DMS 273 (cell line): Measurements from ENCODE around the gene CD8A.

ENCODE experiments used
- DNase-seq: peaks from one replicate; lab custom pipeline; 2025; ENCODE audit not compliant: unreplicated experiment; lab: John Stamatoyannopoulos, UW

CD8A gene

DNA sequence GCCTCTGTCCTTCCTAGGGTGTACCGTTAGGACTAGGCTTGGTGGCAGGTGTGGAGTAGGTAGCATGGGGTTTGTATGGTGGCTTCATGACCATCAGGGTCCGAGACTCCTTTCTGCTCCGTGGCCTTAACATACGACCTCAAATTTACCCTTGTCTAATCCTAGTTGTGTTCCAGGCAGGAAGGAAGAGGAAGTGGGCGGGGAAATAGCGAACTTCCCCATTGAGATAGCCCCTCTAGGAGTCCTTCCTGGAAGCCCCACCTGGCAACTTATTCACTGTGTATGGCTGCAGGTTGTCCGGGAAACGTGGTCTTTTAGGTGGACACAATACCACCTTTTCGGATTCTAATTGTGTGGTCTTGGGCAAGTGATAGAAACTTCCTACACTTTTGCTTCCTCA, 9.3 kb downstream of the CD8A start:
- no peak for DNase-seq

DNA sequence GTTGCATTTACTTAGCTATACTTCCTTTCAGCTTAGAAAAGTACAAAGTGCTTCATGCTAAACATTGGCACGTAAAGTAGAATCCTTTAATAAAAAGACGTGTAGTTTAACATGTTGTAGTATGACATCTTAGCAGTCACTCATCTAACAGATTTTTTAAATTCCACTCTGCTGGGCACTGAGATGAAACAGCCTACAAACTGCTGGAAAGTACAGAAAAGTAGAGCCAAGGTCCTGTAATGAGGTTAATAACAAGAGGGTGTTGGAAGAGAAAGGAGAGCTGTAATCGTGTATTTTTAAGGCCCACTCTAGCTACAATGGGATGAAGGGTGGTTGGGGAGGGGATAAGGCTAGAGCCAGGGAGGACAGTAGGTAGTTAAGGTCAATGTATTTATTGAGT, 10.7 kb downstream of the CD8A start:
- DNase-seq: no peak

DNA sequence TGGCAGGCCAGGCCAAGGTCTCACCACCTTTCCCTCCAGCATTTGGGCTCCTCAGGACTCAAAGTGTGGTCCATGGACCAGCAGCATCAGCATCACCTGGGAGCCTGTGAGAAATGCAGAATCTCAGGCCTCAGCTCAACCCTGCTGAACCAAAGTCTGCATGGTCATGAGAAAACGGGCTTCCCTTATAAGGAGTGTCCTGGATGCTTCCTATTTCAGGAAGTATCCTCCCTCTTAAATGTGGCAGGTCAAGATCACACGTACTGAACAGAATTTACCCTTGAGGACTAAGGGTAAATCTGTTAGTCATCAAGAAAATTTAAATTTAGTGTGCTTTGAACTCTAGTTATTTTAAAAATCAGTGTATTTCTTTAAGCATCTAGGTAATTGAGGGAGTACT, 11.8 kb downstream of the CD8A start:
- no peak for DNase-seq

DNA sequence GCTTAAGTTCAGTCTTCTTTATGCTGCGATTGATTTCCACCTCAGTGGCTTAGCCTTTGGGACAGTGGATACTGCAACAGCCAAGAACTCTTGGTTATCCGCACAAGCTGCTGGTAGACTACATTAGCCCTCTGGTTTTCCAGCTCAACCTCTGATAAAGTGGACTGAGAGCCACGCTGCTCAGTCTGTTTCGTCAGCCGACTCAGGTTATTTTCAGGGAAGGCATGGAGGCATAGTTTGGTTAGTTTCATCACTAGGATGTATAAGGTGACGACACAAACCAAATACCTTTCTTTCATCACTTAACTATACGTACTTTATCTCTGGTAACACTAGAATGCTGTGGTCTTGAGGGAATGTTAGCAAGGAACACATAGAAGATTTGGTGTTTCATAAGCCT, 14.2 kb downstream of the CD8A start:
- DNase-seq: no peak

DNA sequence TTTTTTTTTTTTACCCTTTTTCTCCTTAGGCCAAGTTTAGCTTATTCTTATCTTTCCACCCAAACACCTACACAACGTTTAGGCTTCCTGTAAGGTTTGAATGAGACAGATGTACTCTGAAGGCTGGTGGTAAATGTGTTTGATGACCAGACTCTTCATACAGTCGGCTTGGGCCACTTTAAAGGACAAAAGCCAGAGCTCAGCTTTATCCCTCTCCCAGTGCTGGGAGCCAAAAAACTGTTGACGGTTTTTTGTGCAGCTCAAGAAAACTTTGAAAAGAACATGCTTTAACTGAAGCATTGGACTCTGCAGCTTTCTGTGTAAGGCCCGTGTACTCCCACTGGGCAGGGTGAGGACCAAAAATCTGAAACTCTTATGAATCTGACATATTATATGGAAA, 15.4 kb downstream of the CD8A start:
- DNase-seq: no peak

DNA sequence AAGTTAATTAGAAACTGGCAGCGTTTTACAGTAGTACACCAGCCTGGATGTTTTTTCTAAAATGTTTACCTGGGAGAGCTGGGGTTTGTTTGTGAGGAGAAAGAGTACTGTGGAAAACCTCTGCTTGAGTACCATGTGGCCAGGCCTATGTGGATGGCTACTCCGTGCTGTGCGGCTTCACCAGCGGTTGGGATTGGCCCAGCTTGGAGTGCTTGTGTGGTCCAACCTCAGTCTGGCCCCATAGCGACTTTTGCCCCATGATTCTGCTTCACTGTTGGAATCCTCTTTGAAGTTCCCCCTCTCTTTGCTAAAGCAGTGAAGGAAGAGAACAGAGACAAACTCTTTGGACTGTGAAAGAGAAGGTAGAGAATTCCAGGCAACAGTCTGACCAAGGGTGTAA, 15.9 kb downstream of the CD8A start:
- no peak for DNase-seq

DNA sequence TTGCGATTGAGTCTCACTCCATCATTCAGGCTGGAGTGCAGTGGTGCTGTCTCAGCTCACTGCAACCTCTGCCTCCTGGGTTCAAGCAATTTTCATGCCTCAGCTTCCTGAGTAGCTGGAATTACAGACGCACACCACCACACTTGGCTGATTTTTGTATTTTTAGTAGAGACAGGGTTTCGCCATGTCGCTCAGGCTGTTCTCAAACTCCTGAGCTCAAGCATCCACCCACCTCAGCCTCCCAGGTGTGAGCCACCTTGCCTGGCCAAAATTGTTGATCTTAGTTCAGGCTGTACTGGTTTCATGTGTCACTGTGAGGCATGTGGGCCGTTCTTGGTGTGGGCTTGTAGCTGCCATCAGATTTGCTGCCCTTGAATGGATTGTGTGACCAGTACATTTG, 18.1 kb downstream of the CD8A start:
- DNase-seq: no peak

DNA sequence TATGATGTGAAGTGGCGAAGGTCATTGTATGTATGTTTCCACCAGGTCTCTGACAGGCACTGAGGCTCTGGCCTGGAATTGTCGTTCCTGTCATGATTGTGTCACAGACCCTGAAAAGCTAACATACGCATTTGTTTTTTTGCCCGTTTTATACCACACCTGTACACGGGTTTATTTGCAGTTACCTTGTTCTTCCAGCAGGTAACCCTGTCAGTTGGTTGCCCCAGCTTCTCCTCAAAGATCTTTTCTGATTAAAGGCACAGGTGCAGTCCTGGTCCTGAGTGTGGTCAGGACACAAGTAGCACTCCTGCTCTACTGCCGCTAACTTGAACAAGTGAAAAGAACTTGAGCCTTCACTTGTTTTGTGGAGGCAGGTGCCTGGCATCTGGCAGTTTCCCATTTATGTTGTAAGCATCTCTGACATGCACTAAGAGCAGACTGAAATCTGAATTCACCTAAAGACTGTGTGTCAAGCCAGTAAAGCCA, 19.9 kb downstream of the CD8A start:
- DNase-seq: no peak

DNA sequence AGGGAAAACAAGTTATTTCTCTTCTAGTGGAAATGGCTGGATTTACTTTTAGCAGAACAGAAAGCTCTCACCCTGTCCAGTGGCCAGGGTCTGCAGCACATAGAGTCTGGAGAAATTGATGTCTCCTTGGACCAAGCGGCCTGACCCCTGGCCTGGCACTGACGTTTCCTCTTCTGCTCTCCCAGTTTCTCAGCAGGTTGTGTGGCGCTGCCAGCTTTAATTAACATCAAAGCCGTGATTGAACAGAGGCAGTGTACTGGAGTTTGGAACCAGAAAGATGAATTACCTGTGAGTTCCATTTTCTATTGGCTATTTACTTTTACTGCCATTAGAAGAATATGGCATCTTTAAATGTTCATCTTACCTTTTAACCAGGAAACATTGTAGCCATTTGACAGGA, 20.9 kb downstream of the CD8A start:
- no peak for DNase-seq

DNA sequence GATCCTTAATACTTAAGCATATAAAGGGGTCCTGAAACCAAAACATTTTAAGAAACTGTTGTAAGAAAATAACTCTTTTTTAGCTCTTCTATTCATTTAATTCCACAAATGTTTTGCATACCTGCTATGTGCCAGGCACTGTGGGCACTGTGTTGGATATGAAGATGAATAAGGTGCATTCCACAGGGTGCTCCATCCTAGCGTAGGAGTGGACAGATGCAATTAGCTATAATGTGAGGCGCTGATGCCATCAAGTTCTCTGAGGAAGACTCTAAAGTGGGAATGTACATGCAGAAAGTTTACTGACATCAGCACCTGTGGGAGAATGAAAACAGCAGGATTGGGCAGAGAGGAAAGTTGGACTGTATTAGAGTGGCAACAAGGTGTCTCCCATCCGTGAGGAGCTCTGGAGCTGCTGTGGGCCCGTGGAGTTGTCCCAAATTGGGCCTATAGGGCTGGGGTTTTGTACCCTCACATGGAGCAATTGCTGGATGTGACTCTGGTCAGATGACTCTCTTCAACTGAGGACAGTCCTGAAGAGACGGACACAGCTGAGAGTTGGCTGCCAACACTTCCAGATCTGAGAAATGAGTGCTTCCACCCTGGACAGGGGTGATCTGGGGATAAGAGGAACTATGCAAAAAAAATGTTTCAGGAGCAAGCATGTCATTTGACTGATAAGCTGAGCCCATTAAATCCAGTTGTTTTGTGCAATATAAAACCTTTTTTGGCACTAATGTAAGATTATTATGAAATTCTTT, 22.3 kb downstream of the CD8A start:
- DNase-seq: no peak

DNA sequence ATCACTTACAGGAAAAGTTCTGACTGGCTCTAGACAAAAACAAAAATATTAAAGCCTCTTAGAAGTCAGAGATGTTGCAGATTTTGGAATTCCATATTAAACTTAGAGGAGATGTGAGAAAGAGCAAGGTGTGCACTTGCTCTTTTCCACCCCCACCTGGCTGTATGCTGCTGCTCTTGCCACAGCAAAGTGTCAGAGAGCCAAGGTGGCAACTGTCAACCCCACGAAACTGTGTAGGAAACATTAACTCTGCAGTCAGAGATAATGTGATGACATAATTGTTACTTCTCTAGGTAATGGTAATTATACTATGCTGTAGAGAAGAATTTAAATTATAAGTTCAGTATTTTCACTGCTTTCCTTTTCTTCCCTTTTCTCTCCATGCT, 25.4 kb downstream of the CD8A start:
- DNase-seq: no peak

DNA sequence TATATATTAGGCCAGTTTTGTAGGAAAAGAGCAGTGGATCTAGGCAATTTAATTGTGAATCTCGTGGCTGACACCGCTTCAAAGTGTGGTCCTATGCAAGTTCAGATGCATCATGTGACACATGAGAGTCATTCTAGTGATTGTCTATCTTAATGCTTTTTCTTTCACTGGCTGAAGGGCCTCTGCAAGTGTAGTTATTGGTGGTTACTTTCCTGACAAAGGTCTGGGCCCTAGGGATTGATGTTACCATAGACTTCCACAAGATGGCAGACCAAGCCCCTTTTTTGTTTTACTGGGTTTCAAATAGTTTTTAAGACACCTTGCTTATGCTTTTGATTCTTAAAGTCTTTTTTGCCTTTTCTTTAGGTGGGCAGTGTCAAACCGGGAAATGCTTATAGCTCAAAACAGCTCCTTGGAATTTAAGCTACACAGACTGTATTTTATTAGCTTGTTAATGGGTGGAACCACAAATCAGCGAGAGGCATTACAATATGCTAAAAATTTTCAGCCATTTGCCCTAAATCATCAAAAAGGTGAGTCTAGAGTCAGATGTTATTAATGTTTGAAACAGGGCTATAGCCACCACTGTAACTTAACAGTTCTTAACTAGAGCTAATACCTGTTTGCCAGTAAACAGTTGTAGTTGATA, 25.9 kb downstream of the CD8A start:
- peak; percentile 70 for DNase-seq

DNA sequence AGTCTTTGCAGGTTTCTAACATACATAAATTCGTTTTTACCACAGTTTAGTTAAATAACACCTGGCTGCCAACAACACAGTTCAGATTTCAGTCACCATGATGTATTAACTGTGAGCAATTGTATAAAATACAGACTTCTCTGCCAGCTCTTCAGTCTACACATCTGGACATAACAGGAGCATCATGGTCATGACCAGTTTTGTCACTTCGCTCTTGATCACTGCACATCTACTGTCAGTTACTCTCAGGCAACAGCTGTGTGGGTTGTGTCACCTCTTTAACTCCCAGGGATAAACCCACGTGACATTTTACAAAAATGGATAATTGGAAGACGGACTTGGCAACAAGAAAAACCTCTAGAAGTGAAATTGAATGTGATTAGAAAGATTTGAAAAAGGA, 30.3 kb downstream of the CD8A start:
- no peak for DNase-seq

DNA sequence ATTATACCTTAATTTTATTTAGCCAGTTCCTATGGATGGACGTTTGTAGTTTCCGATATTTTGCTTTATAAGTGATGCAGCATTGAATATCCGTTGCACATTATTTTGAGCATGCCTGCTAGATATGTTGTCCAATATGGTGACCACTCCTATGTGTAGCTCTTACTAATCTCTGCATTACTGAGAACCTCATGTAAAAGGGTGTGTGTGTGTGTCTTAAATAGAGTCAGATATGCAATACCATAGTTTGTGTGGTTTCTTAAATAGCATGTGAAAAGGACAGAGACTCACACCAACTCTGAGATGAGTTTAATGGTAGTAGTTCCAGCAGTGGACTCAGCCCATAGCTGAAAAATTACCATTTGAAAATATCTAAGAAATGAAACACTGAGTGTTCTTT, 32.3 kb downstream of the CD8A start:
- no peak for DNase-seq

DNA sequence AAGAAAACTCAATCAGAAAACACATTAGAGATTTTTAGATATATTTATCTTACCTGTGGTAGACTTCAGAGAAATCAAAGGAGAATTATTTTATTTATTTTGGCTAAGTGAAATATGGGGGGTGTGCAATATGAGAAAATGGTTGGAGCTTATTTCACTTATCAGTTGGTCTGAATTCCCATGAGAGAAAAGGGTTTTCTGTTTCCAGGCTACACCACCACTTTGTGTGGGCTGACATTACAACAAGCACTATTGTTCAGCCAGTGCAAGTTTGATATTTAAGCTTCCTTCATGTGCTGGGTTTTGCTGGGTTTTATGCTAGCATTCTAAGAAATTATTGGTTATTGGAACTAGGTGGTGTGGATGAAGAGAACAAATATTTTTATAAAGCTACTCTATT, 37.1 kb downstream of the CD8A start:
- DNase-seq: no peak

DNA sequence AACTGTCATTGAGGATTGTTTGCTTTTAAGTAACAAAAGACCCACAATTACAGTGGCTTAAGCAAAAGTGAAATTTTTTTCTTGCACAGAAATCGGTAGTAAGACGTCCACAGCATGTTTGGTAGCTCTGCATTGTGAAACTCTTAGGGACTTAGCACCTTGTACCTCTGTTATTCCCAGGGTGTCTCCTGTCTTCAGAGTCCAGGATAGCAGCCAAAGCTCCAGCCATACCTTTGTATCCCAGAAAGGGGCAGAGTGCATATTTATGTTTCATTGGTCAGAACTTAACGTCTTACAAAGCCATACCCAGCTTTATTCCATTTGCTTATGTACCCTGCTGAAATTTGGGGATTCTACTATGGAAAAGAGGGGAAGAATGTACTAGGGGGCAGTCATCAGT, 37.8 kb downstream of the CD8A start:
- DNase-seq: no peak

DNA sequence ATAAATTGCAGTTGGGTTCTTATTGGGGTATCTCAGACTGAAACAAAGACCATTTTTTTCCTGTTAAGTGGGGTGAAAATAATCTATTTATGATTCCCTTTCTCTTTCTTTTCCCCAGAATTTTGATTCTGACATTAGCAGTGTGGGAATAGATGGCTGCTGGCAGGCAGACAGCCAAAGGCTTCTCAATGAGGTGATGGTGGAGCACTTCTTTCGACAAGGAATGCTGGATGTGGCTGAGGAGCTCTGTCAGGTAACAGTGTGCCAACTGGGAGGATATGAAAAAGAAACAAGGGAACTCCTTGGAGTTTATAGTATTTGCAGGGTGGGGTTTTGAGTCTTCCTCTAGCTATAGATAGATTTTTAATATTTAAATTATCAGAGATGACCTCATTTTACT, 38.9 kb downstream of the CD8A start:
- no peak for DNase-seq

DNA sequence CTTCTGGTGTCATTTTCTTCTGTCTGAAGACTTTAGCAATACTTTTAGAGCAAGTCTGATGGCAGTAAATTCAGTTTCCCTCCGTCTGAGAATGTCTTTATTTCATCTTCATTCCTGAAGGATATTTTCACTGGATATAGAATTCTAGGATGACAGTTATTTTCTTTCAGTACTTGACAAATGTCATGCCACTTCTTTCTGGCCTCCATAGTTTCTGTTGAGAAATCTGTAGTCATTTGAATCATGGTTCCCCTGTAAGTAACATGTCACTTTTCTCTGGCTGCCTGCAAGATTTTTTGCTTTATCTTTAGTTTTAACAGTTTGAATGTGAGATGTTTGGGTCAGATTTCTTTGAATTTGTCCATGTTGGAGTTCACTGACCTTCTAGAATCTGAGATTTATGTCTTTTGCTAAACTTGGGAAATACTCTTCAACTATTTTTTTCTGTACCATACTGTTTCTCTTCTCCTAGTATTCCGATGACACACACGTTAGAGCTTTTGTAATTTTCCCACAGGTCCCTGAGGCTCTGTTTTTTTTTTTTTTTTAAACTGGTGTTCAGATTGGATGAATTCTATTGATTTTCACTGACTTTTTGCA, 40.4 kb downstream of the CD8A start:
- DNase-seq: no peak

DNA sequence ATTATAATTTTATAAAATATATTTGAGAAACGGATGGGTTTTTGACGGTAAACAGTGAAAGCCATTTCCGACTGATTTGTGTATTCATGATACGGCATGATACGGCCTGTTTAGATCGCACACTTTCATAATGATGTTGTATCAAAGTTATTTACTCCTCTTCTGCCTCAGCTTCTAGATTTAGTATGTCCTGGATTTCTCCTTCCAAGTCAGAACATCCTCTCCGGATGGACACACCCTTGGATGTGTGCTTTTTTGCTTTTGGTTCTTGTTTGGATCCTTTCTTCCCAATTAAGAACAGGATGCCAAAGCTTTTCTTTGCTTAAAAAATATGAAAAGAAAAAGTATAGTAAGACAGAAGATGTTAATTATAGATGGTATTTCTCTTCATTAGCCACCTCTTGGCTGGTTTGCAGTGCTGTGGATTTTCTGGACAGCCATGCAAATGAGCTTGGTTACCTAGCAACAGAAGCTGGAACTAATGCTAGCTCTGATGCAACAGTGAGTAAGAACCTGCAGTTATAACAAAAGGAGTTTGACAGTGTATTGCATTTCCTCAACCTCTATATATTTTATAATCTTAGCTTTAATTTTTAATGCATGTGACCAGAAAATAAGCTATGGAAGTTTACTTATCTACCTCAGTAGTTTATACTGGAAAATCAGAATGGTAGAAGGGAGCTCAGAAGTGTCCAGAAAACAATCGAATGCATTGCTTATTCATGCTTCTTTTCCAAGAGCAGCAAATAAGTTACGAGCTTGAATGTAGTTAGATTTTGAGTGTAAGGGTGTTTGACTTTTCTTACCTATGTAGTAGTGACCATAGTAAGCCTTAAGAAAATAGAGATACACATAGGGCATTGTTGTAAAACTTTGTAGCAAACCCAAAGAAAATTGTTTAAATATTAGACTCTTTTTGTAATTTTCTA, 42.7 kb downstream of the CD8A start:
- peak; percentile 65 for DNase-seq

DNA sequence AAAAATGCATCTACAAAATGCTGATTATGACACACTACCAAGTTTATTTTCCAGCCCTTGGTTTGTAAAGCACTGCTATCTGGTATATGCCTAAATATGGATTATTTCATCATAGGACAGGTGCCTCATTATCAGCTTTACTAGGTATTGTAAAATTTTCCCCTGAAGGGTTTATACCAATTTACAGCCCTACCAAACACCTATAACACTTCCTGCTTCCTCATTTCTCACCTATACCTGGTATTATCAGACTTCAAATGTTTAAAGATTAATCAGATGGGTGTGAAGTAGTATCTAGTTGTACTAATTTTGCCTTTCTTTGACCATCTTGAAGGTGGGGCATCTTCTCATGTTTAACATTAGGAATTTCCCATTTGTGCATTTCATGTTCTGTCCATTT, 43.8 kb downstream of the CD8A start:
- DNase-seq: no peak

DNA sequence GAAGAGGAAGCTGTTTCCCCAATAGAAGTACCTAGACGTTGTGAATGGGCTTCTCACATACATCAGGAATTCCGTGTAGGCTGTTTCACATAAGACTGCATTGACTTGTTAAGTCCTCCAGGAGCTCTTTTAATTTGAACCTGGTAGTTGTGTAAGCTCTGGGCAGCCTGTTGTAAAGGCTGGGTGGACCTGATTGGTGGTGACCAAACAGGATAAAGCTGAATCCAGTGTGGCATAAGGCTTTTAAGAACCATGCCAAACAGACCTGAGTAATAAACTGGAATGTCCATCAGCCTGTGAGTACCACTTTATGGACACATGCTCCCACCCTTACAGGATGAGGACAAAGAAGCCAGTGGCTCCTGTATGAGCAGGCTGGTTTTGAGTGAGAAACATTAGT, 46.6 kb downstream of the CD8A start:
- DNase-seq: no peak
